ENCODE measurements around the gene SUPT3H. TPM values are rescaled to one million over a fixed set of nuclear protein-coding genes. Genes with fewer than 3 reads are reported as not detected.
"Not testable (repeated sequence)": the region's sequence is repeated elsewhere in the genome, so short reads cannot be mapped to it uniquely, and the experiment has no call there.

SUPT3H gene
- total RNA-seq, 2 donors from 2014 or later, result 5.3 to 6.6 TPM

GRCh38 chr6:44915111-44915510, 462.6 kb downstream of the SUPT3H start:
- H3K27me3 ChIP-seq (replicated peaks; ENCODE audit: insufficient read depth), result no peaks in the 10 kb centered on the region
- no peak overlapping the region for H3K27ac ChIP-seq
- no peak for TF ChIP-seq CTCF (IDR thresholded peaks at IDR 0.05)
- H3K4me1 ChIP-seq (ENCODE audit: control insufficient read depth in 1 of 2, low read depth in 2 of 2), result no peaks in the 10 kb centered on the region
- no peak overlapping the region for H3K4me3 ChIP-seq
- no peak for DNase-seq (ENCODE audit: low spot score)
- no peak for ATAC-seq (ENCODE audit: insufficient number of reproducible peaks, low FRiP score, low read depth)
- no peaks in the 10 kb centered on the region for H3K36me3 ChIP-seq
- no peaks in the 10 kb centered on the region for H3K9me3 ChIP-seq

- Histone ChIP-seq H3K4me3 (no peak overlapping the region), H3K36me3 (no peaks in the 10 kb centered on the region), H3K9me3 (no peaks in the 10 kb centered on the region), H3K27ac (no peak overlapping the region), H3K4me1 (ENCODE audit: control insufficient read depth in 1 of 2, low read depth in 2 of 2) (no peaks in the 10 kb centered on the region), H3K27me3 (replicated peaks; ENCODE audit: insufficient read depth) (no peaks in the 10 kb centered on the region)
- no peak for TF ChIP-seq CTCF (IDR thresholded peaks at IDR 0.05)
- DNase-seq (ENCODE audit: low spot score), result no peak
- no peak for ATAC-seq (ENCODE audit: insufficient number of reproducible peaks, low FRiP score, low read depth)
These were observed 463.6 kb downstream of the SUPT3H start for GRCh38 chr6:44914141-44914540.

GRCh38 chr6:44906761-44907160, 471.0 kb downstream of the SUPT3H start:
- no peak overlapping the region for H3K4me3 ChIP-seq
- H3K4me1 ChIP-seq (ENCODE audit: control insufficient read depth in 1 of 2, low read depth in 2 of 2), result no peaks in the 10 kb centered on the region
- H3K36me3 ChIP-seq, result no peaks in the 10 kb centered on the region
- H3K27me3 ChIP-seq (replicated peaks; ENCODE audit: insufficient read depth), result no peaks in the 10 kb centered on the region
- DNase-seq (ENCODE audit: low spot score), result no peak
- no peak for ATAC-seq (ENCODE audit: insufficient number of reproducible peaks, low FRiP score, low read depth)
- H3K9me3 ChIP-seq, result no peaks in the 10 kb centered on the region
- H3K27ac ChIP-seq, result no peak overlapping the region
- TF ChIP-seq CTCF (IDR thresholded peaks at IDR 0.05), result no peak

GRCh38 chr6:44900358-44900757, 477.4 kb downstream of the SUPT3H start:
- ATAC-seq (ENCODE audit: insufficient number of reproducible peaks, low FRiP score, low read depth); H3K27ac ChIP-seq; H3K4me3 ChIP-seq; H3K36me3 ChIP-seq; DNase-seq (ENCODE audit: low spot score); H3K4me1 ChIP-seq (ENCODE audit: control insufficient read depth in 1 of 2, low read depth in 2 of 2); H3K27me3 ChIP-seq (replicated peaks; ENCODE audit: insufficient read depth); H3K9me3 ChIP-seq: not testable (repeated sequence)

GRCh38 chr6:44898296-44898930, 479.3 kb downstream of the SUPT3H start:
- Histone ChIP-seq H3K4me1 (ENCODE audit: control insufficient read depth in 1 of 2, low read depth in 2 of 2) (no peaks in the 10 kb centered on the region), H3K27me3 (replicated peaks; ENCODE audit: insufficient read depth) (no peaks in the 10 kb centered on the region), H3K27ac (no peak overlapping the region), H3K4me3 (no peak overlapping the region), H3K36me3 (no peaks in the 10 kb centered on the region), H3K9me3 (no peaks in the 10 kb centered on the region)
- ATAC-seq (ENCODE audit: insufficient number of reproducible peaks, low FRiP score, low read depth) (no peak), DNase-seq (ENCODE audit: low spot score) (no peak)
- no peak for TF ChIP-seq CTCF (IDR thresholded peaks at IDR 0.05)

GRCh38 chr6:44897316-44897715, 480.4 kb downstream of the SUPT3H start:
- Histone ChIP-seq H3K27ac (no peak overlapping the region), H3K27me3 (replicated peaks; ENCODE audit: insufficient read depth) (no peaks in the 10 kb centered on the region), H3K4me3 (no peak overlapping the region), H3K9me3 (no peaks in the 10 kb centered on the region), H3K4me1 (ENCODE audit: control insufficient read depth in 1 of 2, low read depth in 2 of 2) (no peaks in the 10 kb centered on the region), H3K36me3 (no peaks in the 10 kb centered on the region)
- TF ChIP-seq CTCF (IDR thresholded peaks at IDR 0.05), result no peak
- no peak for DNase-seq (ENCODE audit: low spot score)
- no peak for ATAC-seq (ENCODE audit: insufficient number of reproducible peaks, low FRiP score, low read depth)
